Neural progenitor cell (in vitro differentiated cells): ENCODE data around the gene SCAP.

Experiments
- CTCF ChIP-seq: fragments of 200-600 bp; sonication (generic); IDR thresholded peaks from 2 replicates; pipeline ENCODE4 v1.5.1; 2017; ENCODE audit warnings: antibody characterized with exemption, mild to moderate bottlenecking
- EZH2 ChIP-seq: fragments of 200-600 bp; sonication (generic); IDR thresholded peaks from 2 replicates; pipeline ENCODE4 v1.6.1; 2017; ENCODE audit warnings: antibody characterized with exemption, mild to moderate bottlenecking, moderate library complexity

- TF ChIP-seq EZH2 (no peak), CTCF (no peak)
Observed at GRCh38 chr3:47379411-47379899, 96.3 kb downstream of the SCAP start.
